HUES64 (cell line): ENCODE measurements around the gene PABPN1.

Source experiments
- H3K27ac ChIP-seq: 2 replicates; pipeline ENCODE4 v1.7.0; 2013; ENCODE audit warnings: low read depth, low read length, inconsistent platforms
- H3K27me3 ChIP-seq: 2 replicates; pipeline ENCODE4 v1.6.1; 2013; ENCODE audit warnings: mild to moderate bottlenecking, low read length; ENCODE audit not compliant: insufficient read depth
- H3K36me3 ChIP-seq: 2 replicates; pipeline ENCODE4 v1.6.1; 2013; ENCODE audit warnings: mild to moderate bottlenecking, low read length; ENCODE audit not compliant: insufficient read depth
- H3K4me1 ChIP-seq: 2 replicates; pipeline ENCODE4 v1.6.1; 2013; ENCODE audit warnings: mild to moderate bottlenecking, low read length, moderate library complexity; ENCODE audit not compliant: insufficient read depth
- H3K4me3 ChIP-seq: 2 replicates; pipeline ENCODE4 v1.5.1; 2013; ENCODE audit warnings: mild to moderate bottlenecking, low read length, moderate library complexity
- H3K9ac ChIP-seq: 2 replicates; pipeline ENCODE4 v1.6.1; 2013; ENCODE audit warnings: mild to moderate bottlenecking, low read depth, low read length
- H3K9me3 ChIP-seq: 2 replicates; pipeline ENCODE4 v1.6.1; 2013; ENCODE audit warnings: low read depth, low read length; ENCODE audit not compliant: insufficient read depth
- WGBS: fragments of 150-250, 120-280 bp; methylation state at CpG from one replicate; pipeline ENCODE4 v1.1.7; 2013; ENCODE audit warnings: missing lambda C conversion rate; 5-methylcytosine and 5-hydroxymethylcytosine counted together

The PABPN1 gene

DNA sequence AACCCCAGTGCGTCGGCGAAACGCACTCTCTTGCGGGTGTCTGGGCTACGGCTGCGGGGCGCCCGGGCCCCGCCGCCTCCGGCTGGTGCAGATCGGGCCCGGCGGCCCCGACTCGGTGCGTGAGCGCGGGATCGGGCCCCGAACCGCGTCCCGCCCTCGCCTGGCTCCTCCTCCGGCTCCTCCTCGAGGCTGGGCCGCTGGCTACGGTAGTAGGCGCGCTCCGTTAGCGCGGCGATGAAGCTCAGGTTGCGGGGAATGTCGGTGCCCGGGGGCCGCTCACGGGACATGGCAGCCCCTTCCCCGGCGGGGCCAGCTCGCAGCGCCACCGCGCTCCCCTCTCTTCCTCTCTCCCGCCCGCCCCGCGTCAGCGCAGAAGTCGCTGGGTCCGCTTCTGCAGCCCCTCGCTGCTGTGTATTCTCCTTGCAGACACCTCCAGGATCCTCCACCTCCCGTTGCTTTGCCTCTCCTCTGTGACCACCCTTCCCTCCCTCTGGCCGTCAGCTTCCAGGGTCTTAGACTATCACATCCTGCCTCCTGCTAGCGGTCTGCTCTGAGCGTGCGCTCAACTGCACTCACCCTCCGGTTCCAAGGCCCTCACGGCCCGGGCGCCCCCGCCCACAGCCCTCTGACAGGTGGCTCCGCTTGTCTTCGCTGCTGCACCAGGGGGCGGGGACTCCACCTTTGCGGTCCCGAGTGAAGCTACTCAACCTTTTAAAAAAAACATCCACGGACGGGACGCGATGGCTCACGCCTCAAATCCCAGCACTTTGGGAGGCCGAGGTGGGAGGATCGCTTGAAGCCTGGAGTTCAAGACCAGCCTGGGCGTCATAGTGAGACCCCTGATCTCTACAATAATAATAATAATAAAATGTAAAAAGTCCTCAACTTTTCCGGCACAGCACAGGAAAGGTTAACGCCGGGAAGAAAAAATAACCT, 18.7 kb upstream of the PABPN1 start, which contains the start of gene PPP1R3E:
Gene PPP1R3E (minus strand): TSS at position 570 of the 936 bp plus-strand sequence. CDS start 283 bp downstream, at position 287.
- Histone ChIP-seq H3K36me3 (no peaks in the 10 kb centered on the region), H3K4me1 (peaks cover 11% of the 10 kb centered on the region; the same call in 1 of the 2 replicates), H3K27me3 (peaks cover 53% of the 10 kb centered on the region), H3K9ac (peak within 1 kb of the TSS; percentile 72), H3K9me3 (no peaks in the 10 kb centered on the region), H3K4me3 (peak within 1 kb of the TSS; percentile 90), H3K27ac (peak within 1 kb of the TSS; percentile 86)
- WGBS = 4% methylated on average over 80 of the region's 81 CpGs

DNA sequence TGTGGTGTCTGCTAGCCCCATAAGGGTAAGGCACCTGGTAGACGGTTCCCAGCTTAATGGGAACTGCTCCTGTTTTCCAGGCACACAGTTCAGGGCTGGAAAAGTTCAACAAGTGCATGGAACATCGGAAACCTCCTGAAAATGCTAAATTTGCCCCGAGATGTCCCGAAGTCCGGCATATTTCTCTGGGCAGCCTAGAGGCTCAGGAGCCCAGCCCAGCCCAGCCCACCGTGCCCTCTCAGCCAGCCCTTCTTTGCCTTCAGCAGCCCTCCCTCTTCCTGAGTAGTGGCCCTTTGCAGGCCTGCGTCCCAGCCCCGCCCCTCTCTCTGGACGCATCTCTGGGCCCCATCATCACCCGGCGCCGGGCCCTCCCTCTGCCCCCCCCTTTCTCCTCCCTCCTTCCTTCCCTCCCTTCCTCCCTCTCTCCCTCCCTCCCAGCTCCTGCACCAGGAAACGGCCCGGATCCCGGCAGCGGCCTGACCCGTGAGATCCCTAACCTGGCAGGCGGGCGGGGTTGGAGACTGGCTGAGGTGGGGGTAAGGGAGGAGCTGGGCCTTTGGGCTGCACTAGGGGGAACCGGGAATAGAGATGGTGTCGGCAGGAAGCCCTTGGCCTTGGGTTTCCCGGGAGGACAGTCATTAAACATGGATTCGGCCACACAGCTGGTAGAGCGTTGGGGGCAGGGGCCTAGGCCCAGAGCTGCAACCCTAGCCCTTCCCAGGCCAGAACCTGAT, 14.7 kb upstream of the PABPN1 start, which contains the start of gene BCL2L2:
Gene BCL2L2 (plus strand): TSS at position 422 of the 734 bp plus-strand sequence. CDS start 935 bp downstream, outside the sequence.
- H3K4me1 ChIP-seq = peaks cover 6% of the 10 kb centered on the region; the same call in 1 of the 2 replicates
- peak within 1 kb of the TSS; percentile 77 for H3K27ac ChIP-seq
- H3K4me3 ChIP-seq = peak within 1 kb of the TSS; percentile 84
- H3K9me3 ChIP-seq = no peaks in the 10 kb centered on the region
- peaks cover 25% of the 10 kb centered on the region for H3K36me3 ChIP-seq
- WGBS = 1% methylated on average over 24 of the region's 24 CpGs
- peak within 1 kb of the TSS; percentile 79 for H3K9ac ChIP-seq
- H3K27me3 ChIP-seq = peaks cover 19% of the 10 kb centered on the region

DNA sequence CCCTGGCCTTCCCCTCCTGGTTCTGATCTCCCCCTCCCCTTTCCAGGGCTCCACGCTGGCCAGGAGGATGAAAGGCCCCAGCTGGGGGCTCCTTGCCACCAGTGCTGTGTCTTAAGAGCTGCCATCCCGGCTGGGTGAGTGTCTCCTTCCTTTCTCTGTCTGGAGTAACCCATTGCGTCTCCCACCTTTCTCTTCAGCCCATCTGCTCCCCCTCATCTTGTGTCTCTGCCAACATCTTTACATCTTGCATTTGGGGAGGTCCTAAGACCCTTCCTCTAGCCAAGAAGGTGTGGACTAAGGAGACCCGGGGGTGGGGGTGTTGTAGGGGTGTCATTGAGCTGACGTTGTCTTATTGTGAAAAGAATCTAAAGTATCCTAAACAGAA, 14.1 kb upstream of the PABPN1 start:
- peak overlapping the region; percentile 77 for H3K27ac ChIP-seq
- peak overlapping the region; percentile 84 for H3K4me3 ChIP-seq
- peak overlapping the region; percentile 79 for H3K9ac ChIP-seq
- peaks cover 19% of the 10 kb centered on the region for H3K27me3 ChIP-seq
- peaks cover 6% of the 10 kb centered on the region; the same call in 1 of the 2 replicates for H3K4me1 ChIP-seq
- no peaks in the 10 kb centered on the region for H3K9me3 ChIP-seq
- peaks cover 27% of the 10 kb centered on the region for H3K36me3 ChIP-seq
- WGBS = 24% methylated on average over 4 of the region's 5 CpGs

DNA sequence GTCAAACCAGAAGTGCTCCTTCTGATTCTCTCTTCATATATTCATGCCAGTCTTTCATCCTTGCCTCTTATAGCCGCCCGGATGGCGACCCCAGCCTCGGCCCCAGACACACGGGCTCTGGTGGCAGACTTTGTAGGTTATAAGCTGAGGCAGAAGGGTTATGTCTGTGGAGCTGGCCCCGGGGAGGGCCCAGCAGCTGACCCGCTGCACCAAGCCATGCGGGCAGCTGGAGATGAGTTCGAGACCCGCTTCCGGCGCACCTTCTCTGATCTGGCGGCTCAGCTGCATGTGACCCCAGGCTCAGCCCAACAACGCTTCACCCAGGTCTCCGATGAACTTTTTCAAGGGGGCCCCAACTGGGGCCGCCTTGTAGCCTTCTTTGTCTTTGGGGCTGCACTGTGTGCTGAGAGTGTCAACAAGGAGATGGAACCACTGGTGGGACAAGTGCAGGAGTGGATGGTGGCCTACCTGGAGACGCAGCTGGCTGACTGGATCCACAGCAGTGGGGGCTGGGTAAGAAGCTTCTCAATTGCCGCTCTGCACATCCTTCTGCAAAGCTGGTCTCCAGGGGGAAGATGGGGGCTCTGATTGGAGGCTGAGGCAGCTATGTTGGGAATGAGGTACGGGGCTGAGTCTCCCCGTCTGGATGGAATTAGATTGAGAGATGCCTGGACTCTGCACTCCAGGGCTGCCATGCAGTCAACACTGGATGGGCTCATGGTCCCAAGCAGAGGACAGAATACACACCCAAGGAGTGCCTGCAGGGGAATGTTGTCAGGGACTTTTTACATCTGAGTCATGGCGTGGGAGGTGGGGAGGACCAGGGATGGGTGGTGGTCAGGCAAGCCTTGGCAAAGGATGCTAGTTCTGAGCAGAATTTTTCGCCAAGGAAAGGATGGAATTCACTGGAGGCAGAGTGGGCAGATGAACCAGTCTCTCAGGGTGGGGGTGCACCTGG, 13.3 kb upstream of the PABPN1 start:
- H3K9ac ChIP-seq = no peak overlapping the region
- H3K27ac ChIP-seq = no peak overlapping the region
- H3K4me3 ChIP-seq = peak overlapping the region; percentile 84
- H3K36me3 ChIP-seq = peaks cover 27% of the 10 kb centered on the region
- no peaks in the 10 kb centered on the region for H3K9me3 ChIP-seq
- WGBS = 91% methylated on average over 22 of the region's 22 CpGs
- peaks cover 6% of the 10 kb centered on the region; the same call in 1 of the 2 replicates for H3K4me1 ChIP-seq
- H3K27me3 ChIP-seq = peaks cover 18% of the 10 kb centered on the region

DNA sequence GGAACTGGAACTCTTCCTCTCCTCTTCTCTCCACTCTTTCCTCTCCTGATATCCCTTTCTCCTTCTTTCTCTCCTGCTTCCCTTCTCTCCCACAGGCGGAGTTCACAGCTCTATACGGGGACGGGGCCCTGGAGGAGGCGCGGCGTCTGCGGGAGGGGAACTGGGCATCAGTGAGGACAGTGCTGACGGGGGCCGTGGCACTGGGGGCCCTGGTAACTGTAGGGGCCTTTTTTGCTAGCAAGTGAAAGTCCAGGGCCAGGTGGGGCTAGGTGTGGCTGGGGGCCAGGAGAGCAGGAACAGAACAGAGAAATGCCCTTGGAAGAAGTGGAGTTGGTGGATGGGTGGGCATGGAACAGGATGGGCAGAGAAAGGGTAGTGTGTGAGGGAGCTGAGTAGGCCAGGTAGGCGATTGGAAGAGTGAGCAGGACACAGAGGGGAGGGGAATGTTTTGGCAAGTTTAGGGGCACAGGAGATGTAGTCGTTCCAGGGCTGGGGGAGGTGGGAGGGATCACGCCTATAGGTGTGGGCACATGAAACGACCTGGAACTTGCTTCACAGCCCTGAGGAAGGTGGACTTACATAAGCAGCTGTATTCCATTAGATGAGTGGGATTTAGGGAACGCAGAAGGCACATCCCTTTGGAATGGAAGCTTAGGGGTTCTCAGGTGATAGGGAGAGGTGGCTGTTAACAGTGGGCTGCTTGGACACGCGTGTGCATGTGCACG, 12.4 kb upstream of the PABPN1 start:
- Histone ChIP-seq H3K4me1 (peaks cover 6% of the 10 kb centered on the region; the same call in 1 of the 2 replicates), H3K27ac (no peak overlapping the region), H3K4me3 (no peak overlapping the region), H3K36me3 (peaks cover 27% of the 10 kb centered on the region), H3K27me3 (peaks cover 10% of the 10 kb centered on the region), H3K9me3 (no peaks in the 10 kb centered on the region), H3K9ac (no peak overlapping the region)
- WGBS = 95% methylated on average over 17 of the region's 17 CpGs

DNA sequence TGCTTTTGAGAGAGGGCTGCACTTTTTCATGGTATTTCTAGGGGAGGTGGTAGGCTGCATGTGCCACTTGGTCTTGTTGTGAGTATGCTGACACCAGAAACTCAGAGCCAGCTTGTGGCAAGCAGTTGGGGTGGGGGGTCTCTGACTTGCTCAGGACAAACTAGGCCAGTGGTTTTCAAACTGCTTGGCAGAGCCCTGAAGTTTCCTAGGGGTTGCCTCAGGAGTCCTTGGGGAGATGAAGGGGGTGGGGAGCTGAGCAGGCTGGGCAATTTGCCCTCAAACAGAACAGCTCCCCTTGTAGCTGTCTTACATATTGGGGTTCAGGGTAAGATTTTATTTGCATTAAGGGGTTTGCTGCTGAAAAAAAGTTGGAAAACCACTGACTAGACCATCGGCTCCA, 10.7 kb upstream of the PABPN1 start:
- peaks cover 6% of the 10 kb centered on the region; the same call in 1 of the 2 replicates for H3K4me1 ChIP-seq
- WGBS = 88% methylated on average over 1 of the region's 1 CpG
- H3K27me3 ChIP-seq = no peaks in the 10 kb centered on the region
- H3K9me3 ChIP-seq = no peaks in the 10 kb centered on the region
- no peak overlapping the region for H3K4me3 ChIP-seq
- no peak overlapping the region for H3K27ac ChIP-seq
- no peak overlapping the region for H3K9ac ChIP-seq
- H3K36me3 ChIP-seq = peaks cover 31% of the 10 kb centered on the region

DNA sequence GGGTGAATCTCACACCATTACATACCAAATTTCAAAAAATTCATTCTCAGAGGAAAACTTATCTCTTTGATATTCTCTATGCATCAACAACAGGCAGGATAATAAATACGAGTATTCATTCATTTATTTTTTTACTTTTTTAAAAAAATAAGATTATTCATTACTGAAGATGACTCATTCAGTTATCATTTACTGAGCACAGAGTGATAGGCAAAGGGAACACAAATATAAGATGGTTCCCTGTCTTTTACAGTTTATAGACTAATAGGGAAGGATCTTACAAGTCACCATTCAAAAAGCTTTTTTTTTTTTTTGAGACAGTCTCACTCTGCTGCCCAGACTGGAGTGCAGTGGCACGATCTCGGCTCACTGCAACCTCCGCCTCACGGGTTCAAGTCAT, 5.0 kb upstream of the PABPN1 start:
- H3K9ac ChIP-seq = no peak overlapping the region

DNA sequence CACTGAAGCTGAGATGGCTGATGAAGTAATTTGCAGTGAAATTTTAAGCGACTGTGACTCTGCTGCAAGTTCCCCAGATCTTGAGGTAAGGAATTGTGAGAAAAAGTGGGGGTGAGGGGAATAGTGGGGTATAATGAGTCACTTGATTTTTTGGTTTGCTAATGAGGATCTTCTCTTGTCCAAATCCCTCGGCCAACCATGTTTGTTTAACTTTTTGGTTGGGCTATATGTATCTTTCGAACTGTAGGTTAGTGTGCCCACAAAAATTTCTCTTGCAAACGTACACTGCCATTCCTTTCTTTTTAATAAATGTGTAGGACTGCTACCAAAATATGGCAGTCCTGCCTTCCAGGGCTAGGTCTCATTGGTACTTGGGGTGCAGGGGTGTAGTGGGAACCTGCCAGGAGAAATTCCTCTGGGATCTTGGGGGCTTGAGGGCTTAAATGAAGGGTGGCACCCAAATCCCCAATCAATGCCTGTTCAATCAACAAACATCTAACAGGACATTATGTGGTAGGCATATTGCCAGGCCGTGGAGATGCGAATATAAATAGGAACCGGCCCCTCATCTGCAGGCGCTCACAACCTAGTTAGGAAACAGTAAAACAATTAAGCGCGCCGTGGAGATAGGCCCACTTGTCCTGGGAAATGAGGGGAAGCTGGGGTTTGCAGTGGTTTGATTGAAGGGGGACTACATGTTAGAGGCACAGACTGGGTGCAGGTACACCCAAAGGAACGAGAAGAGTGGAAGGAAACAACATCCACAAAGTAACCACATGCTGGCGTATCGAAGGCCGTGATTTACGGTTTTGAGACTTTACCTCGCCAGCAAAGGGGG, 1.3 kb upstream of the PABPN1 start:
- H3K4me3 ChIP-seq = peak overlapping the region; percentile 56

More for the DNA sequence above, 5.0 kb upstream of the PABPN1 start:
- 98% methylated on average over 4 of the region's 5 CpGs for WGBS
- Histone ChIP-seq H3K36me3 (peaks cover 9% of the 10 kb centered on the region; the same call in 1 of the 2 replicates), H3K4me1 (peaks cover 10% of the 10 kb centered on the region; the same call in 1 of the 2 replicates), H3K27ac (no peak overlapping the region), H3K9me3 (no peaks in the 10 kb centered on the region), H3K27me3 (no peaks in the 10 kb centered on the region), H3K4me3 (no peak overlapping the region)

More for the DNA sequence above, 1.3 kb upstream of the PABPN1 start:
- H3K9me3 ChIP-seq = no peaks in the 10 kb centered on the region
- H3K9ac ChIP-seq = peak overlapping the region; percentile 74
- H3K27me3 ChIP-seq = no peaks in the 10 kb centered on the region
- peaks cover 29% of the 10 kb centered on the region for H3K36me3 ChIP-seq
- peak overlapping the region; percentile 93 for H3K27ac ChIP-seq
- H3K4me1 ChIP-seq = peaks cover 10% of the 10 kb centered on the region
- WGBS = 96% methylated on average over 17 of the region's 17 CpGs
